Progenitor cell of endocrine pancreas (in vitro differentiated cells): ENCODE results near the gene RETREG1. TPM values are rescaled to one million over a fixed set of nuclear protein-coding genes. Genes with fewer than 3 reads are reported as not detected.
"Not testable (repeated sequence)": the region's sequence is repeated elsewhere in the genome, so short reads cannot be mapped to it uniquely, and the experiment has no call there.

Source experiments
- DNase-seq: peaks from one replicate; pipeline ENCODE4 v3.0.0; 2021; ENCODE audit warnings: low spot score; ENCODE audit not compliant: unreplicated experiment
- H3K27ac Mint-ChIP-seq: 2 replicates; pipeline ENCODE4 v1.8.0; 2021; ENCODE audit warnings: mild to moderate bottlenecking, moderate library complexity, mixed read lengths
- H3K27me3 Mint-ChIP-seq: 2 replicates; pipeline ENCODE4 v1.8.0; 2021; ENCODE audit warnings: mixed read lengths
- H3K36me3 Mint-ChIP-seq: 2 replicates; pipeline ENCODE4 v1.8.0; 2022; ENCODE audit warnings: mixed read lengths; ENCODE audit not compliant: insufficient read depth
- H3K4me1 Mint-ChIP-seq: 2 replicates; pipeline ENCODE4 v1.8.0; 2021; ENCODE audit warnings: low read depth, mixed read lengths
- H3K4me3 Mint-ChIP-seq: 2 replicates; pipeline ENCODE4 v1.8.0; 2021; ENCODE audit warnings: low read depth, mild to moderate bottlenecking, moderate library complexity, mixed read lengths
- H3K9me3 Mint-ChIP-seq: 2 replicates; pipeline ENCODE4 v1.8.0; 2021; ENCODE audit warnings: low read depth, mixed read lengths
- total RNA-seq: library from RNA; stranded (reverse); gene quantifications from 2 replicates; pipeline ENCODE4 v1.2.1, GENCODE V29; 2021
- TF ChIP-seq, protein P1 (sequence below): fragments of 200-600 bp; sonication (generic); IDR thresholded peaks from one replicate; pipeline ENCODE4 v1.5.0; 2021; ENCODE audit warnings: antibody characterized with exemption, mild to moderate bottlenecking; ENCODE audit not compliant: unreplicated experiment

RETREG1 gene
- total RNA-seq, 1 donor from 2014 or later = 8.0 TPM

- Mint-ChIP-seq H3K27ac (no peak overlapping the region), H3K4me3 (no peak overlapping the region), H3K27me3 (peaks cover 35% of the 10 kb centered on the region), H3K9me3 (no peaks in the 10 kb centered on the region), H3K4me1 (peaks cover 6% of the 10 kb centered on the region), H3K36me3 (no peaks in the 10 kb centered on the region)
- no peak for DNase-seq
- TF ChIP-seq, protein P1, sequence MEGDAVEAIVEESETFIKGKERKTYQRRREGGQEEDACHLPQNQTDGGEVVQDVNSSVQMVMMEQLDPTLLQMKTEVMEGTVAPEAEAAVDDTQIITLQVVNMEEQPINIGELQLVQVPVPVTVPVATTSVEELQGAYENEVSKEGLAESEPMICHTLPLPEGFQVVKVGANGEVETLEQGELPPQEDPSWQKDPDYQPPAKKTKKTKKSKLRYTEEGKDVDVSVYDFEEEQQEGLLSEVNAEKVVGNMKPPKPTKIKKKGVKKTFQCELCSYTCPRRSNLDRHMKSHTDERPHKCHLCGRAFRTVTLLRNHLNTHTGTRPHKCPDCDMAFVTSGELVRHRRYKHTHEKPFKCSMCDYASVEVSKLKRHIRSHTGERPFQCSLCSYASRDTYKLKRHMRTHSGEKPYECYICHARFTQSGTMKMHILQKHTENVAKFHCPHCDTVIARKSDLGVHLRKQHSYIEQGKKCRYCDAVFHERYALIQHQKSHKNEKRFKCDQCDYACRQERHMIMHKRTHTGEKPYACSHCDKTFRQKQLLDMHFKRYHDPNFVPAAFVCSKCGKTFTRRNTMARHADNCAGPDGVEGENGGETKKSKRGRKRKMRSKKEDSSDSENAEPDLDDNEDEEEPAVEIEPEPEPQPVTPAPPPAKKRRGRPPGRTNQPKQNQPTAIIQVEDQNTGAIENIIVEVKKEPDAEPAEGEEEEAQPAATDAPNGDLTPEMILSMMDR = no peak
Measured at GRCh38 chr5:16548115-16548514, 68.7 kb downstream of the RETREG1 start.

- Mint-ChIP-seq H3K4me1 (peaks cover 4% of the 10 kb centered on the region), H3K9me3 (no peaks in the 10 kb centered on the region), H3K27me3 (peaks cover 39% of the 10 kb centered on the region), H3K4me3 (no peak overlapping the region), H3K27ac (peak overlapping the region; percentile 26), H3K36me3 (no peaks in the 10 kb centered on the region)
- TF ChIP-seq, protein P1 = no peak
- DNase-seq = no peak
Measured at GRCh38 chr5:16547200-16547842, 69.5 kb downstream of the RETREG1 start.

DNA sequence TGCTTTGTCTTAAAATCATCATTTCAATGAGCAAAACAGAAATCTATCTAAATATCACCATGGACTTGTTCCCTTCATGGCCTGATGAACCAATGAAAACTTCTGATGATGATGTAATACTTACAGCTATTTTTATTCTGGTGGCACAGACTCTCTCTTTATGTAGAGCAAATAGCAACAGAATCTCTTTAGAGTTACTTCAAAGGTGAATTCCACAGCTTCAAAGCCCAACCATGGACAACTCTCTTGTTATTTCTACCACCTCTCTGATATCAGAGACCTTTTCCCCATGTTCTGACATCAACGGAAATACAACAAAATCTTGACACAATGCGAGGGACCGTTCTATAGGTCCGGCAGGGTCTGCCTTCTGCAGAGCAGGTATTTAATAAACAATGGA is 70.1 kb downstream of the RETREG1 start:
- no peak for DNase-seq
- no peaks in the 10 kb centered on the region for H3K36me3 Mint-ChIP-seq
- no peak overlapping the region for H3K4me3 Mint-ChIP-seq
- H3K4me1 Mint-ChIP-seq = peaks cover 8% of the 10 kb centered on the region
- TF ChIP-seq, protein P1 = no peak
- peaks cover 42% of the 10 kb centered on the region for H3K27me3 Mint-ChIP-seq
- H3K9me3 Mint-ChIP-seq = no peaks in the 10 kb centered on the region
- H3K27ac Mint-ChIP-seq = peak overlapping the region; percentile 26

GRCh38 chr5:16544607-16545374 is 72.0 kb downstream of the RETREG1 start:
- peaks cover 10% of the 10 kb centered on the region for H3K4me1 Mint-ChIP-seq
- H3K27ac Mint-ChIP-seq = no peak overlapping the region
- no peaks in the 10 kb centered on the region for H3K9me3 Mint-ChIP-seq
- no peaks in the 10 kb centered on the region for H3K36me3 Mint-ChIP-seq
- no peak for DNase-seq
- H3K4me3 Mint-ChIP-seq = no peak overlapping the region
- H3K27me3 Mint-ChIP-seq = peaks cover 55% of the 10 kb centered on the region
- TF ChIP-seq, protein P1 = no peak

GRCh38 chr5:16543206-16543605 is 73.6 kb downstream of the RETREG1 start:
- H3K27ac Mint-ChIP-seq, DNase-seq, H3K4me3 Mint-ChIP-seq, H3K36me3 Mint-ChIP-seq, H3K9me3 Mint-ChIP-seq: not testable (repeated sequence)
- Mint-ChIP-seq H3K27me3 (peaks cover 69% of the 10 kb centered on the region), H3K4me1 (peaks cover 10% of the 10 kb centered on the region)
